Activated CD4-positive, alpha-beta memory T cell treated with anti-CD3 and anti-CD28 coated beads for 36 hours (primary cell): ENCODE results near the gene DMC1. TPM values are rescaled to one million over a fixed set of nuclear protein-coding genes. Genes with fewer than 3 reads are reported as not detected.

ENCODE experiments used
- CTCF ChIA-PET: fragments of 350-600 bp; sonication (Branson Sonifier 250); formaldehyde crosslinking; loops from one replicate; lab custom pipeline; 2021; ENCODE audit warnings: antibody characterized with exemption, inconsistent platforms; lab: Charles Lee
- POLR2A ChIA-PET: fragments of 350-600 bp; sonication (Branson Sonifier 250); formaldehyde crosslinking; loops from one replicate; lab custom pipeline; 2021; ENCODE audit warnings: antibody characterized with exemption; lab: Charles Lee
- DNase-seq: peaks from one replicate; pipeline ENCODE4 v3.0.0-alpha.2; 2020
- H3K27ac Mint-ChIP-seq: one replicate; pipeline ENCODE4 v1.8.0; 2021; ENCODE audit warnings: mixed read lengths
- H3K27me3 Mint-ChIP-seq: one replicate; pipeline ENCODE4 v1.8.0; 2021; ENCODE audit warnings: mixed read lengths
- H3K36me3 Mint-ChIP-seq: one replicate; pipeline ENCODE4 v1.8.0; 2021; ENCODE audit warnings: mixed read lengths
- H3K4me1 Mint-ChIP-seq: one replicate; pipeline ENCODE4 v1.8.0; 2021; ENCODE audit warnings: low read depth, mixed read lengths
- H3K4me3 Mint-ChIP-seq: one replicate; pipeline ENCODE4 v1.8.0; 2021; ENCODE audit warnings: mild to moderate bottlenecking, mixed read lengths
- H3K9me3 Mint-ChIP-seq: one replicate; pipeline ENCODE4 v1.8.0; 2021; ENCODE audit warnings: mixed read lengths
- intact Hi-C: fragments of 100-400 bp; cut with micrococcal nuclease; formaldehyde crosslinking; loops from one replicate; pipeline ENCODE4 v1.15.1; 2023
- total RNA-seq, 2 experiments: library from RNA; stranded (reverse); gene quantifications; one replicate each; pipeline ENCODE4 v1.2.3, GENCODE V29; 2021

The DMC1 gene
- total RNA-seq, 2 experiments from 2014 or later = 15.8 to 20.1 TPM

DNA sequence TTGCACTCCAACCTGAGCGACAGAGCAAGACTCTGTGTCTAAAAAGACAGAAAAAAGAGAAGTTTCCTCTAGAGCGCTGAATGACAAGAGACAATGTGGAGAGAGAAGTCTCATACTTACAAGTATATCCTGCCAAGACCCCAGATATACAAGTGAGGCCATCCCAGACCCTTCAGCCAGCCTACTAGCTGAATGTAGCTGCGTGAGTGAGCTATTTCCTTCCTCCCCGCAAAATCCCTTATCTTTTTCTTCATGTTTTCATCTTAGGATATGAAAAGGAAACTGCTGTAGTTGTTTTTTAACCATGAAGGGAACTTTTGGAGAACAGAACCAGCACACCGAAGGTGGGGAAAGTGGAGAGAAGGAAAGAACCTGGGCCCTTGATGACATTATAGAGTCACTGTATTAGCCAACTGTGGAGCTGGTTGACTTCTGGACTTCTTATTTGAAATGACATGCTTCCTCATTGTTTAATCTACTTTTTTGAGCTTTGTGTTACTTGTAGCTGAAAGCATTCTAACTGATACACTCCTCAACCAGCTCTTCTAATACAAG lies 59.5 kb downstream of the DMC1 start:
- Mint-ChIP-seq H3K36me3 (peaks cover 2% of the 10 kb centered on the region), H3K27ac (no peak overlapping the region), H3K9me3 (no peaks in the 10 kb centered on the region), H3K4me3 (no peak overlapping the region), H3K4me1 (peaks cover 11% of the 10 kb centered on the region), H3K27me3 (no peaks in the 10 kb centered on the region)
- intact Hi-C loops = no loop called here
- POLR2A ChIA-PET = no interaction called here
- no peak for DNase-seq
- CTCF ChIA-PET = interaction anchor here (1.0 to 1.7 kb wide), 4 partner anchors 13 to 457 kb away, joined by 3 read pairs; no protein-coding TSS in a partner anchor

- intact Hi-C loops = loop anchor here (1.0 to 10.0 kb wide), 6 partner anchors 16 to 662 kb away; partner anchors contain the start of genes ANKRD54, DMC1, EIF3L and GTPBP1
- H3K36me3 Mint-ChIP-seq = peaks cover 39% of the 10 kb centered on the region
These were observed 63.6 kb downstream of the DMC1 start, which contains the start of gene DDX17 for GRCh38 chr22:38506118-38506962. DDX17 (minus strand) TSS chr22:38506311.

DNA sequence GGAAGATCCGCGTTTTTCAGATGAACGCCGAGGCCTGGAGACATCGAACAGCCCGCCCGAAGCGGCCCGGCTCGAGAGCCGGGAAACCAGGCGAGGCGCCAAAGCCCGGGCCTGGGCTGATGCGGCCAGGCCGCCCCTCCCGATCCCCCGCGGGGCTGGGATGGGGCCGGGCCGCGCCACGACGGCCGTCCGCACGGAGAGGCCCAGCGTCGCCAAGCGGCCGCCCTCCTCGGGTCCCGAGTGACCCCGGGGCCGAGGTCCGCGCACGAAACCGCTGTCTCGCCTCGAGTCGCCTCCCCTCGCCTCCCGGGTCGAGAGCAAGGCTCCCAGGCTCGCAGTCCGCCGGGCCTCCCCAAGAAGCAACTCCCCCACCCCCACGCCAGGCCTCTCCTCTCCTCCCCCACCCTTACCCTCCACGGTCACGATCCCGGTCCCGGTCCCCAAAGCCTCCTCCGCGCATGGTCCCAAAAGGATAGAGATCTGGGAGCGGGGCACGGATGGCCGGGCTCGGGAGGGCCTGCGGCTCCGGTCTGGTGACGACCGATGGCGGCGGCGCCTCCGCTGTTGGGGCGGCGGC lies 64.4 kb downstream of the DMC1 start:
- ChIA-PET CTCF (no interaction called here), POLR2A (no interaction called here)
- Mint-ChIP-seq H3K4me1 (peaks cover 46% of the 10 kb centered on the region), H3K27ac (peak overlapping the region; percentile 100), H3K9me3 (no peaks in the 10 kb centered on the region), H3K27me3 (no peaks in the 10 kb centered on the region), H3K4me3 (peak overlapping the region; percentile 100), H3K36me3 (peaks cover 45% of the 10 kb centered on the region)
- DNase-seq = peak; percentile 65
- intact Hi-C loops = loop anchor here (1.0 to 10.0 kb wide), 6 partner anchors 15 to 661 kb away; partner anchors contain the start of genes ANKRD54, DMC1, EIF3L and GTPBP1

More at GRCh38 chr22:38506118-38506962, 63.6 kb downstream of the DMC1 start, which contains the start of gene DDX17:
- Mint-ChIP-seq H3K9me3 (no peaks in the 10 kb centered on the region), H3K27me3 (no peaks in the 10 kb centered on the region), H3K4me1 (peaks cover 41% of the 10 kb centered on the region), H3K4me3 (peak within 1 kb of the TSS; percentile 100), H3K27ac (peak within 1 kb of the TSS; percentile 100)
- ChIA-PET CTCF (no interaction called here), POLR2A (no interaction called here)
- DNase-seq = peak; percentile 97

DNA sequence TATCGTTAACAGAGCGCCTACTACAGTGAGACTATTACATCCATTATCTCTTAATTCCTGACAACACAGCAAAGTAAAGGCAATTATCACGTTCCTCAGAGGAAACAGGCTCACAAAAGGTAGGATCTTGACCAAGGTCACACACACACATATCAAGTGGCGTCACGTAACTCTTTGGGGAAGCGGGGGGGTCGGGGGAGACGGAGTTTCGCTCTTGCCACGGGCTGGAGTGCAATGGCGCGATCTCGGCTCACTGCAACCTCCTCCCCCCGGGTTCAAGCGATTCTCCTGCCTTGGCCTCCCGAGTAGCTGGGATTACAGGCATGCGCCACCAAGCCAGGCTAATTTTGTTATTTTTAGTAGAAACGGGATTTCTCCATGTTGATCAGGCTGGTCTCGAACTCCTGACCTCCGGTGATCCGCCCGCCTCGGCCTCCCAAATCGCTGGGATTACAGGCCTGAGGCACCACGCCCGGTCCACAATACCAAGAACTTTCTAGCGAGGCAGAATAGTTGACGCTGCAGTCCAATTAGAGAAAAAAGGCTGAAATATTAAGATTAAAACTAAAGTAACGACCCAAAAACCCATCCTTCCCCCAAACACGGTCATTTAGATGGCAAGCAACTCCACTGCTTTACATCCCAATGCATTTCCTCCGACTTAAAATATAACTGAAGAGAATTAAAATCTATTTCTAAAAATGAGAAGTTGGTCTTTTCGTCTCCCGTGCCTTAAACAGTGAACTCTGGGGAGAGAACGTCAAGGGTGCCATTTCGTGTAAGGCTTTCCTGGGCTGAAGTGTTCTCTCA lies 65.0 kb downstream of the DMC1 start:
- POLR2A ChIA-PET = no interaction called here
- peaks cover 48% of the 10 kb centered on the region for H3K4me1 Mint-ChIP-seq

DNA sequence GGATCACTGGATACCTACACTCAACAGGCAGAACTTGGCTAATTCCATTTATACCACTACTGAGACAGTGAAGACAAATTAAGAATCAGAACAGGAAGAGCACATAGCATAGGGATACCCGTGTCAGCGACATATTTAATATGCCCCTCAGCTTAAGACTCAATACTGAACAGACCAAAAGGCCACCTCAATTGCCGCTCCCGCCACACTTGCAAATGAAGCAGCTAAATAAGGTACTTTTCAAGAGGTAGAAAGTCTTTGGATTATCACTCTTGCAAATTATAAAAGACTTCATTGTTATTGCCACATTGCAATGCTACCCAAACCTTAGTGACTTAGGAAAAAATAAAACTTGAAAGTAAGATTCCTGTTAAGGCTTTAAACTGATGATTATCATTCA lies 67.0 kb downstream of the DMC1 start:
- ChIA-PET POLR2A (interaction anchor here (1.0 to 1.8 kb wide), 5 partner anchors 9 to 179 kb away, joined by 3 to 9 read pairs (median 4); partner anchors contain the start of gene TOMM22), CTCF (interaction anchor here (1.1 kb wide), 1 partner anchor 15 kb away, joined by 3 read pairs; no protein-coding TSS in a partner anchor)
- H3K36me3 Mint-ChIP-seq = peaks cover 63% of the 10 kb centered on the region
- intact Hi-C loops = loop anchor here (10.0 kb wide), 1 partner anchor 658 kb away; the partner anchor contains the start of genes ANKRD54 and EIF3L
- peaks cover 62% of the 10 kb centered on the region for H3K4me1 Mint-ChIP-seq
- H3K9me3 Mint-ChIP-seq = no peaks in the 10 kb centered on the region
- peak overlapping the region; percentile 70 for H3K27ac Mint-ChIP-seq
- no peak for DNase-seq
- no peaks in the 10 kb centered on the region for H3K27me3 Mint-ChIP-seq
- peak overlapping the region; percentile 100 for H3K4me3 Mint-ChIP-seq

More for the DNA sequence above, 65.0 kb downstream of the DMC1 start:
- no peaks in the 10 kb centered on the region for H3K27me3 Mint-ChIP-seq
- peak overlapping the region; percentile 100 for H3K4me3 Mint-ChIP-seq
- CTCF ChIA-PET = interaction anchor here (0.7 kb wide), 1 partner anchor 453 kb away, joined by 3 read pairs; no protein-coding TSS in a partner anchor
- H3K36me3 Mint-ChIP-seq = peaks cover 48% of the 10 kb centered on the region
- H3K9me3 Mint-ChIP-seq = no peaks in the 10 kb centered on the region
- intact Hi-C loops = loop anchor here (5.0 to 10.0 kb wide), 2 partner anchors 252 to 660 kb away; partner anchors contain the start of genes ANKRD54, EIF3L and SUN2
- DNase-seq = peak; percentile 76
- H3K27ac Mint-ChIP-seq = peak overlapping the region; percentile 97

GRCh38 chr22:38501797-38502672 lies 67.9 kb downstream of the DMC1 start:
- CTCF ChIA-PET = interaction anchor here (0.6 to 1.3 kb wide), 4 partner anchors 11 to 859 kb away, joined by 3 to 4 read pairs (median 3); no protein-coding TSS in a partner anchor
- peak overlapping the region; percentile 70 for H3K27ac Mint-ChIP-seq
- peak overlapping the region; percentile 100 for H3K4me3 Mint-ChIP-seq
- H3K36me3 Mint-ChIP-seq = peaks cover 67% of the 10 kb centered on the region
- POLR2A ChIA-PET = interaction anchor here (0.6 to 1.8 kb wide), 6 partner anchors 10 to 203 kb away, joined by 3 to 9 read pairs (median 4); partner anchors contain the start of gene TOMM22
- intact Hi-C loops = loop anchor here (10.0 kb wide), 1 partner anchor 657 kb away; the partner anchor contains the start of genes ANKRD54 and EIF3L
- peaks cover 64% of the 10 kb centered on the region for H3K4me1 Mint-ChIP-seq
- H3K27me3 Mint-ChIP-seq = no peaks in the 10 kb centered on the region
- H3K9me3 Mint-ChIP-seq = no peaks in the 10 kb centered on the region
- no peak for DNase-seq

DNA sequence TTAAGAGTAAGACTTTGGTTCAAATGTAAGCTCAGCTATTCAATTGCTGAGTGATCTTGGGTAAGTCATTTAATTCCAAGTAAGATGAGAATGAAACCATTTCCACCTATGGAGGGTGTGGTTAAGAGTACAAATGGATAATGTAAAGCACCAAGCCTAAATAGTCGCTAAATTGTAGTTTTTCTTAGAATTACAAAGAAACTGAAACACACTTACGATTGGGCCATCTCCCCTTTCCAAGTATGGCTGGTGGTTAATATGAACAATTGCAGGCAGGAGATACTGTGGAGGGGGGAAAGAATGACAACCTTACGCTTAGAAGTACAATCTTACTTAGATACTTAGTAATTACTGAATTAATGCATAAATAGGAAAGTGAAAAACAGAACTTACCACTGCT lies 72.1 kb downstream of the DMC1 start:
- ChIA-PET POLR2A (interaction anchor here (0.6 to 1.1 kb wide), 2 partner anchors 74 to 636 kb away, joined by 3 read pairs; no protein-coding TSS in a partner anchor), CTCF (interaction anchor here (1.7 to 2.3 kb wide), 2 partner anchors 74 to 85 kb away, joined by 3 to 12 read pairs; no protein-coding TSS in a partner anchor)
- Mint-ChIP-seq H3K27me3 (no peaks in the 10 kb centered on the region), H3K4me1 (peaks cover 62% of the 10 kb centered on the region), H3K4me3 (no peak overlapping the region), H3K36me3 (peaks cover 70% of the 10 kb centered on the region), H3K27ac (peak overlapping the region; percentile 72), H3K9me3 (no peaks in the 10 kb centered on the region)
- no peak for DNase-seq
- intact Hi-C loops = no loop called here

GRCh38 chr22:38494939-38495338 lies 75.0 kb downstream of the DMC1 start:
- H3K27ac Mint-ChIP-seq = peak overlapping the region; percentile 7
- no peaks in the 10 kb centered on the region for H3K9me3 Mint-ChIP-seq
- no peaks in the 10 kb centered on the region for H3K27me3 Mint-ChIP-seq
- intact Hi-C loops = no loop called here
- CTCF ChIA-PET = no interaction called here
- peaks cover 58% of the 10 kb centered on the region for H3K4me1 Mint-ChIP-seq
- no peak overlapping the region for H3K4me3 Mint-ChIP-seq
- H3K36me3 Mint-ChIP-seq = peaks cover 66% of the 10 kb centered on the region
- no peak for DNase-seq
- POLR2A ChIA-PET = interaction anchor here (1.4 to 2.3 kb wide), 2 partner anchors 9 to 10 kb away, joined by 4 to 8 read pairs; no protein-coding TSS in a partner anchor

DNA sequence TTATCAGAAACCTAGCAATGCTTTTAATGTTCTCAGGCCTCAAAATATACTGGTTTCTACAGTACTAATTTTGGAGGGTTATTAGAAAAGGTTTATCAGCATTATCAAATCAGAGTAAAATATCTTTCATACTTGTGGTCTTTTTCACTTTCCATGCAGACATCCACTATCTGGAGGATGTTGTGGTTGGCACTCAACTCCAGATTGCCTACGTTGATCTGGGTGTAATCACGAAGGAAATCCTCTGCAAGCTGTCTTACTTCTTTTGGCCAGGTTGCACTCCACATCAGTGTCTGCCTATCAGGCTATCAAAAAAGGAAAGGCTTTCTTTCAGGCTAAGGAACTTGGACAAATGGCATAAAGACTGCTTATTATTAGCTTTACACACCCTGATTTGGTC lies 75.5 kb downstream of the DMC1 start:
- Mint-ChIP-seq H3K27ac (peak overlapping the region; percentile 7), H3K27me3 (no peaks in the 10 kb centered on the region), H3K9me3 (no peaks in the 10 kb centered on the region), H3K4me1 (peaks cover 60% of the 10 kb centered on the region), H3K36me3 (peaks cover 69% of the 10 kb centered on the region), H3K4me3 (no peak overlapping the region)
- POLR2A ChIA-PET = interaction anchor here (1.4 to 2.3 kb wide), 2 partner anchors 9 to 10 kb away, joined by 4 to 8 read pairs; no protein-coding TSS in a partner anchor
- CTCF ChIA-PET = no interaction called here
- intact Hi-C loops = no loop called here
- no peak for DNase-seq
